GM23338 (cell line): ENCODE measurements around the gene ZSCAN23. TPM values are rescaled to one million over a fixed set of nuclear protein-coding genes. Genes with fewer than 3 reads are reported as not detected.

ENCODE experiments used
- ATAC-seq: fragments of 200-7000 bp; cut with Tn5 transposase; 3 replicates; pipeline ENCODE4 v1.9.1; 2020
- DNase-seq: peaks from one replicate; pipeline ENCODE4 v3.0.0-alpha.2; 2015; ENCODE audit warnings: low spot score
- H2AFZ ChIP-seq: fragments of 200-600 bp; sonication (generic); 2 replicates; pipeline ENCODE4 v1.8.0; 2016; ENCODE audit warnings: antibody characterized with exemption, mild to moderate bottlenecking, moderate library complexity
- H3F3A ChIP-seq: fragments of 200-600 bp; sonication (generic); replicated peaks from 2 replicates; pipeline ENCODE4 v1.8.0; 2017; ENCODE audit warnings: antibody characterized with exemption, mixed run types, low read depth
- H3K27ac ChIP-seq: fragments of 200-600 bp; sonication (generic); 2 replicates; pipeline ENCODE4 v1.6.1; 2016; ENCODE audit warnings: low read depth
- H3K27me3 ChIP-seq: fragments of 200-600 bp; sonication (generic); 2 replicates; pipeline ENCODE4 v1.8.0; 2016; ENCODE audit warnings: mild to moderate bottlenecking, mixed run types, moderate library complexity; ENCODE audit not compliant: insufficient read depth
- H3K36me3 ChIP-seq: fragments of 200-600 bp; sonication (generic); 2 replicates; pipeline ENCODE4 v1.8.0; 2016; ENCODE audit warnings: mild to moderate bottlenecking; ENCODE audit not compliant: insufficient read depth
- H3K4me1 ChIP-seq: fragments of 200-600 bp; sonication (generic); 2 replicates; pipeline ENCODE4 v1.8.0; 2016; ENCODE audit warnings: mild to moderate bottlenecking, moderate library complexity; ENCODE audit not compliant: insufficient read depth
- H3K4me2 ChIP-seq: fragments of 200-600 bp; sonication (generic); 2 replicates; pipeline ENCODE4 v1.7.1; 2017; ENCODE audit warnings: mixed run types
- H3K4me3 ChIP-seq: fragments of 200-600 bp; sonication (generic); 2 replicates; pipeline ENCODE4 v1.6.1; 2016; ENCODE audit warnings: mixed run types
- H3K79me2 ChIP-seq: fragments of 200-600 bp; sonication (generic); replicated peaks from 2 replicates; pipeline ENCODE4 v1.8.0; 2017; ENCODE audit warnings: mild to moderate bottlenecking; ENCODE audit not compliant: insufficient read depth
- H3K9me2 ChIP-seq: fragments of 200-600 bp; sonication (generic); 2 replicates; pipeline ENCODE4 v1.8.0; 2017; ENCODE audit not compliant: insufficient read depth
- H4K20me1 ChIP-seq: fragments of 200-600 bp; sonication (generic); replicated peaks from 2 replicates; pipeline ENCODE4 v1.8.0; 2017; ENCODE audit warnings: mild to moderate bottlenecking; ENCODE audit not compliant: insufficient read depth
- H3K27ac Mint-ChIP-seq: 2 replicates; pipeline ENCODE4 v1.8.0; 2020; ENCODE audit warnings: inconsistent platforms, mild to moderate bottlenecking, moderate library complexity, mixed read lengths
- H3K27me3 Mint-ChIP-seq: 3 replicates; pipeline ENCODE4 v1.8.0; 2022; ENCODE audit warnings: low read depth, mild to moderate bottlenecking, moderate library complexity, mixed read lengths, inconsistent platforms; ENCODE audit not compliant: insufficient read depth, poor library complexity
- H3K36me3 Mint-ChIP-seq: 3 replicates; pipeline ENCODE4 v1.8.0; 2021; ENCODE audit warnings: low read depth, mild to moderate bottlenecking, inconsistent platforms, moderate library complexity, mixed read lengths
- H3K4me1 Mint-ChIP-seq: 3 replicates; pipeline ENCODE4 v1.8.0; 2020; ENCODE audit warnings: mild to moderate bottlenecking, inconsistent platforms, mixed read lengths
- H3K4me3 Mint-ChIP-seq: 3 replicates; pipeline ENCODE4 v1.8.0; 2021; ENCODE audit warnings: moderate library complexity, mild to moderate bottlenecking, inconsistent platforms, mixed read lengths
- H3K9me3 Mint-ChIP-seq: 3 replicates; pipeline ENCODE4 v1.8.0; 2020; ENCODE audit warnings: moderate library complexity, mild to moderate bottlenecking, inconsistent platforms, mixed read lengths
- CTCF ChIP-seq, 2 experiments: fragments of 200-600 bp in 1 of 2; sonication (generic) in 1 of 2; conservative IDR thresholded peaks; 2 replicates each; pipeline versions ENCODE4 v1.5.1 to v1.6.1; 2016 to 2017; ENCODE audit warnings: antibody characterized with exemption in 2 of 2, low read depth in 2 of 2, mild to moderate bottlenecking in 2 of 2, moderate library complexity in 1 of 2
- JUNB ChIP-seq: IDR thresholded peaks from one replicate; pipeline ENCODE4 v1.6.1; 2016; ENCODE audit warnings: antibody characterized with exemption; ENCODE audit not compliant: unreplicated experiment
- NANOG ChIP-seq: IDR thresholded peaks from 2 replicates; pipeline ENCODE4 v1.6.1; 2016; ENCODE audit warnings: antibody characterized with exemption, borderline replicate concordance
- POLR2AphosphoS5 ChIP-seq: IDR thresholded peaks from 2 replicates; pipeline ENCODE4 v1.6.1; 2016; ENCODE audit warnings: antibody characterized with exemption, low read depth
- REST ChIP-seq: IDR thresholded peaks from one replicate; pipeline ENCODE4 v1.6.1; 2018; ENCODE audit warnings: antibody characterized with exemption; ENCODE audit not compliant: unreplicated experiment
- STAT1 ChIP-seq: IDR thresholded peaks from one replicate; pipeline ENCODE4 v1.6.1; 2016; ENCODE audit warnings: antibody characterized with exemption; ENCODE audit not compliant: unreplicated experiment
- ZNF114 ChIP-seq: fragments of 250-450 bp; sonication (Bioruptor Pico); IDR thresholded peaks from 2 replicates; pipeline ENCODE4 v1.5.0; 2020; ENCODE audit warnings: mild to moderate bottlenecking, moderate library complexity
- polyA plus RNA-seq: library from polyadenylated mRNA; unstranded; fragments of >200 nt; fragmentation: Nextera tagmentation; extraction: Ambion mirVana; gene quantifications from 2 replicates; pipeline ENCODE4 v1.2.1, GENCODE V29; 2016
- total RNA-seq: library from RNA; depleted of rRNA; stranded (reverse); fragments of >200 nt; shearing (Covaris generic); gene quantifications from 2 replicates; pipeline ENCODE4 v1.2.3, GENCODE V29; 2014
- TF ChIP-seq, protein P1 (sequence below): fragments of 250-450 bp; sonication (Bioruptor Pico); IDR thresholded peaks from 2 replicates; pipeline ENCODE4 v1.5.0; 2020; ENCODE audit warnings: mild to moderate bottlenecking, moderate library complexity
- TF ChIP-seq, protein P2 (sequence below): IDR thresholded peaks from 2 replicates; pipeline ENCODE4 v1.6.1; 2016; ENCODE audit warnings: antibody characterized with exemption

ZSCAN23 gene
- total and polyA plus RNA-seq, 2 experiments from 2014 or later: 1.9 to 7.8 TPM

GRCh38 chr6:28468056-28468455 lies 24.8 kb upstream of the ZSCAN23 start (continued):
- TF ChIP-seq, protein P1, sequence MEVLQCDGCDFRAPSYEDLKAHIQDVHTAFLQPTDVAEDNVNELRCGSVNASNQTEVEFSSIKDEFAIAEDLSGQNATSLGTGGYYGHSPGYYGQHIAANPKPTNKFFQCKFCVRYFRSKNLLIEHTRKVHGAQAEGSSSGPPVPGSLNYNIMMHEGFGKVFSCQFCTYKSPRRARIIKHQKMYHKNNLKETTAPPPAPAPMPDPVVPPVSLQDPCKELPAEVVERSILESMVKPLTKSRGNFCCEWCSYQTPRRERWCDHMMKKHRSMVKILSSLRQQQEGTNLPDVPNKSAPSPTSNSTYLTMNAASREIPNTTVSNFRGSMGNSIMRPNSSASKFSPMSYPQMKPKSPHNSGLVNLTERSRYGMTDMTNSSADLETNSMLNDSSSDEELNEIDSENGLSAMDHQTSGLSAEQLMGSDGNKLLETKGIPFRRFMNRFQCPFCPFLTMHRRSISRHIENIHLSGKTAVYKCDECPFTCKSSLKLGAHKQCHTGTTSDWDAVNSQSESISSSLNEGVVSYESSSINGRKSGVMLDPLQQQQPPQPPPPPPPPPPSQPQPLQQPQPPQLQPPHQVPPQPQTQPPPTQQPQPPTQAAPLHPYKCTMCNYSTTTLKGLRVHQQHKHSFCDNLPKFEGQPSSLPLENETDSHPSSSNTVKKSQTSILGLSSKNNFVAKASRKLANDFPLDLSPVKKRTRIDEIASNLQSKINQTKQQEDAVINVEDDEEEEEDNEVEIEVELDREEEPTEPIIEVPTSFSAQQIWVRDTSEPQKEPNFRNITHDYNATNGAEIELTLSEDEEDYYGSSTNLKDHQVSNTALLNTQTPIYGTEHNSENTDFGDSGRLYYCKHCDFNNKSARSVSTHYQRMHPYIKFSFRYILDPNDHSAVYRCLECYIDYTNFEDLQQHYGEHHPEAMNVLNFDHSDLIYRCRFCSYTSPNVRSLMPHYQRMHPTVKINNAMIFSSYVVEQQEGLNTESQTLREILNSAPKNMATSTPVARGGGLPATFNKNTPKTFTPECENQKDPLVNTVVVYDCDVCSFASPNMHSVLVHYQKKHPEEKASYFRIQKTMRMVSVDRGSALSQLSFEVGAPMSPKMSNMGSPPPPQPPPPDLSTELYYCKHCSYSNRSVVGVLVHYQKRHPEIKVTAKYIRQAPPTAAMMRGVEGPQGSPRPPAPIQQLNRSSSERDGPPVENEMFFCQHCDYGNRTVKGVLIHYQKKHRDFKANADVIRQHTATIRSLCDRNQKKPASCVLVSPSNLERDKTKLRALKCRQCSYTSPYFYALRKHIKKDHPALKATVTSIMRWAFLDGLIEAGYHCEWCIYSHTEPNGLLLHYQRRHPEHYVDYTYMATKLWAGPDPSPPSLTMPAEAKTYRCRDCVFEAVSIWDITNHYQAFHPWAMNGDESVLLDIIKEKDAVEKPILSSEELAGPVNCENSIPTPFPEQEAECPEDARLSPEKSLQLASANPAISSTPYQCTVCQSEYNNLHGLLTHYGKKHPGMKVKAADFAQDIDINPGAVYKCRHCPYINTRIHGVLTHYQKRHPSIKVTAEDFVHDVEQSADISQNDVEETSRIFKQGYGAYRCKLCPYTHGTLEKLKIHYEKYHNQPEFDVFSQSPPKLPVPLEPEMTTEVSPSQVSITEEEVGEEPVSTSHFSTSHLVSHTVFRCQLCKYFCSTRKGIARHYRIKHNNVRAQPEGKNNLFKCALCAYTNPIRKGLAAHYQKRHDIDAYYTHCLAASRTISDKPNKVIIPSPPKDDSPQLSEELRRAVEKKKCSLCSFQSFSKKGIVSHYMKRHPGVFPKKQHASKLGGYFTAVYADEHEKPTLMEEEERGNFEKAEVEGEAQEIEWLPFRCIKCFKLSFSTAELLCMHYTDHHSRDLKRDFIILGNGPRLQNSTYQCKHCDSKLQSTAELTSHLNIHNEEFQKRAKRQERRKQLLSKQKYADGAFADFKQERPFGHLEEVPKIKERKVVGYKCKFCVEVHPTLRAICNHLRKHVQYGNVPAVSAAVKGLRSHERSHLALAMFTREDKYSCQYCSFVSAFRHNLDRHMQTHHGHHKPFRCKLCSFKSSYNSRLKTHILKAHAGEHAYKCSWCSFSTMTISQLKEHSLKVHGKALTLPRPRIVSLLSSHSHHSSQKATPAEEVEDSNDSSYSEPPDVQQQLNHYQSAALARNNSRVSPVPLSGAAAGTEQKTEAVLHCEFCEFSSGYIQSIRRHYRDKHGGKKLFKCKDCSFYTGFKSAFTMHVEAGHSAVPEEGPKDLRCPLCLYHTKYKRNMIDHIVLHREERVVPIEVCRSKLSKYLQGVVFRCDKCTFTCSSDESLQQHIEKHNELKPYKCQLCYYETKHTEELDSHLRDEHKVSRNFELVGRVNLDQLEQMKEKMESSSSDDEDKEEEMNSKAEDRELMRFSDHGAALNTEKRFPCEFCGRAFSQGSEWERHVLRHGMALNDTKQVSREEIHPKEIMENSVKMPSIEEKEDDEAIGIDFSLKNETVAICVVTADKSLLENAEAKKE (CRISPR knock-in tag): no peak
- TF ChIP-seq, protein P2, sequence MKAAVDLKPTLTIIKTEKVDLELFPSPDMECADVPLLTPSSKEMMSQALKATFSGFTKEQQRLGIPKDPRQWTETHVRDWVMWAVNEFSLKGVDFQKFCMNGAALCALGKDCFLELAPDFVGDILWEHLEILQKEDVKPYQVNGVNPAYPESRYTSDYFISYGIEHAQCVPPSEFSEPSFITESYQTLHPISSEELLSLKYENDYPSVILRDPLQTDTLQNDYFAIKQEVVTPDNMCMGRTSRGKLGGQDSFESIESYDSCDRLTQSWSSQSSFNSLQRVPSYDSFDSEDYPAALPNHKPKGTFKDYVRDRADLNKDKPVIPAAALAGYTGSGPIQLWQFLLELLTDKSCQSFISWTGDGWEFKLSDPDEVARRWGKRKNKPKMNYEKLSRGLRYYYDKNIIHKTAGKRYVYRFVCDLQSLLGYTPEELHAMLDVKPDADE: no peak
- no peak for TF ChIP-seq ZNF114

GRCh38 chr6:28462401-28462800 lies 19.1 kb upstream of the ZSCAN23 start:
- H2AFZ ChIP-seq: no peak overlapping the region; the same call in 1 of the 2 replicates
- no peak overlapping the region for H3K27ac ChIP-seq
- no peaks in the 10 kb centered on the region for H3K36me3 ChIP-seq
- H3K36me3 Mint-ChIP-seq: no peaks in the 10 kb centered on the region
- H3K79me2 ChIP-seq: no peaks in the 10 kb centered on the region
- H3K27me3 ChIP-seq: no peaks in the 10 kb centered on the region
- no peaks in the 10 kb centered on the region; the same call in 1 of the 2 replicates for H3K9me2 ChIP-seq
- no peaks in the 10 kb centered on the region for H3K4me1 ChIP-seq
- no peak overlapping the region for H3K4me3 Mint-ChIP-seq
- no peak overlapping the region for H3K4me3 ChIP-seq
- no peaks in the 10 kb centered on the region for H3F3A ChIP-seq
- H3K4me2 ChIP-seq: no peak overlapping the region
- TF ChIP-seq CTCF (conservative IDR thresholded peaks at IDR 0.05; ENCODE audit: low read depth in 2 of 2) (no peak), JUNB (no peak), STAT1 (no peak), NANOG (no peak), REST (no peak), POLR2AphosphoS5 (no peak)
- H3K27me3 Mint-ChIP-seq: no peaks in the 10 kb centered on the region
- no peaks in the 10 kb centered on the region for H3K4me1 Mint-ChIP-seq
- DNase-seq (no peak), ATAC-seq (no peak)
- no peak overlapping the region for H3K27ac Mint-ChIP-seq
- no peaks in the 10 kb centered on the region for H4K20me1 ChIP-seq
- no peaks in the 10 kb centered on the region for H3K9me3 Mint-ChIP-seq
